DMS53 treated with DMSO at 0.1 percent for 48 hours (cell line): Measurements from ENCODE around the gene SARS1.

Experiments used
- DNase-seq: peaks from one replicate; lab custom pipeline; 2025; ENCODE audit not compliant: unreplicated experiment; lab: John Stamatoyannopoulos, UW

The SARS1 gene

GRCh38 chr1:109259674-109260557, 46.2 kb downstream of the SARS1 start:
- no peak for DNase-seq

GRCh38 chr1:109261006-109261405, 47.3 kb downstream of the SARS1 start:
- DNase-seq: no peak

- DNase-seq: no peak
Observed at GRCh38 chr1:109261578-109261977, 47.9 kb downstream of the SARS1 start.

GRCh38 chr1:109262231-109263055, 48.7 kb downstream of the SARS1 start:
- no peak for DNase-seq

GRCh38 chr1:109263234-109263596, 49.5 kb downstream of the SARS1 start:
- no peak for DNase-seq

- peak; percentile 91 for DNase-seq
Observed at GRCh38 chr1:109263597-109264378, 50.1 kb downstream of the SARS1 start.

- no peak for DNase-seq
Observed at GRCh38 chr1:109264379-109264755, 50.6 kb downstream of the SARS1 start.

- DNase-seq: no peak
Observed at GRCh38 chr1:109265016-109265415, 51.3 kb downstream of the SARS1 start.

- no peak for DNase-seq
Observed at GRCh38 chr1:109265741-109266330, 52.1 kb downstream of the SARS1 start.

GRCh38 chr1:109266965-109267364, 53.2 kb downstream of the SARS1 start:
- no peak for DNase-seq

GRCh38 chr1:109267743-109268300, 54.1 kb downstream of the SARS1 start:
- DNase-seq: no peak

- DNase-seq: no peak
Observed at GRCh38 chr1:109268431-109269211, 54.9 kb downstream of the SARS1 start.

- no peak for DNase-seq
Observed at GRCh38 chr1:109269212-109269980, 55.7 kb downstream of the SARS1 start.

- DNase-seq: no peak
Observed at GRCh38 chr1:109269981-109270622, 56.4 kb downstream of the SARS1 start.

GRCh38 chr1:109270623-109271317, 57.1 kb downstream of the SARS1 start:
- DNase-seq: no peak

- DNase-seq: no peak
Observed at GRCh38 chr1:109271458-109271857, 57.7 kb downstream of the SARS1 start.

- no peak for DNase-seq
Observed at GRCh38 chr1:109272021-109272799, 58.5 kb downstream of the SARS1 start.
